Lung (tissue), 12 donors: ENCODE measurements around the gene SLC16A1. TPM values are rescaled to one million over a fixed set of nuclear protein-coding genes. Genes with fewer than 3 reads are reported as not detected.

ENCODE experiments used
- ATAC-seq: fragments of 200-7000 bp; cut with Tn5 transposase; one replicate; pipeline ENCODE4 v1.9.1; 2020; ENCODE audit warnings: moderate number of reproducible peaks; ENCODE audit not compliant: insufficient read depth, low FRiP score
- DNase-seq, 3 donors: peaks; one replicate each; pipeline ENCODE4 v3.0.0-alpha.2; 2013 to 2017
- H3K27ac ChIP-seq, 2 donors: one replicate each; pipeline ENCODE4 v1.5.1; 2013; ENCODE audit warnings: mild to moderate bottlenecking in 2 of 2, moderate library complexity in 2 of 2, control low read depth in 1 of 2, inconsistent platforms in 1 of 2, low read depth in 1 of 2, low read length in 1 of 2
- H3K27me3 ChIP-seq, 3 donors: one replicate each; pipeline ENCODE4 v1.5.1; 2013; ENCODE audit warnings: low read length in 2 of 3; ENCODE audit not compliant: control insufficient read depth in 3 of 3, insufficient read depth in 3 of 3
- H3K36me3 ChIP-seq, 4 donors: one replicate each; pipeline ENCODE4 v1.5.1; 2013; ENCODE audit warnings: low read length in 4 of 4, mild to moderate bottlenecking in 1 of 4, moderate library complexity in 1 of 4; ENCODE audit not compliant: control insufficient read depth in 4 of 4, insufficient read depth in 4 of 4
- H3K4me1 ChIP-seq, 5 donors: one replicate each; pipeline ENCODE4 v1.5.1; 2013; ENCODE audit warnings: low read length in 5 of 5, mild to moderate bottlenecking in 2 of 5, moderate library complexity in 1 of 5; ENCODE audit not compliant: control insufficient read depth in 5 of 5, insufficient read depth in 5 of 5
- H3K4me3 ChIP-seq: one replicate; pipeline ENCODE4 v1.5.1; 2013; ENCODE audit warnings: mild to moderate bottlenecking, control low read depth, moderate library complexity
- H3K9ac ChIP-seq, 2 donors: one replicate each; pipeline ENCODE4 v1.5.1; 2013; ENCODE audit warnings: low read length in 2 of 2, control low read depth in 1 of 2; ENCODE audit not compliant: insufficient read depth in 1 of 2
- H3K9me3 ChIP-seq, 4 donors: one replicate each; pipeline ENCODE4 v1.5.1; 2013; ENCODE audit warnings: low read length in 3 of 4, mild to moderate bottlenecking in 1 of 4, moderate library complexity in 1 of 4; ENCODE audit not compliant: control insufficient read depth in 4 of 4, insufficient read depth in 3 of 4
- WGBS, 2 donors: extraction: QIAGEN DNeasy Blood & Tissue Kit; methylation state at CpG; one replicate each; pipeline ENCODE4 v1.1.7; 2013; 5-methylcytosine and 5-hydroxymethylcytosine counted together
- polyA plus RNA-seq, 2 donors: library from polyadenylated mRNA; stranded (reverse); fragments of 200-250 nt; gene quantifications; one replicate each; pipeline ENCODE4 v1.2.1, GENCODE V29; 2013
- total RNA-seq, 2 donors: library from RNA; depleted of rRNA in 1 of 2; stranded (reverse); fragments of >200 nt in 1 of 2; gene quantifications; one replicate each; pipeline ENCODE4 v1.2.1, GENCODE V29; 2014 to 2021
- TF ChIP-seq, protein P1 (sequence below): IDR thresholded peaks from 2 replicates; pipeline ENCODE4 v1.5.1; 2012; ENCODE audit warnings: mild to moderate bottlenecking; ENCODE audit errors: control extremely low read depth, extremely low read depth
- donor health status: control.
- donor health status: control.
- donor health status: Bipolar disorder and iron deficiency.
- donor health status: healthy.
- donor health status: DM: yes; HTN: yes; CAD: no.

SLC16A1 gene
- total and polyA plus RNA-seq, 4 donors = 2.4 to 27.6 (median 8.2) TPM

- H3K4me1 ChIP-seq = peaks cover 0 to 11% (median 0%) of the 10 kb centered on the region in 5 donors
- H3K36me3 ChIP-seq = peaks cover 0 to 1% (median 0%) of the 10 kb centered on the region in 4 donors
- no peak overlapping the region for H3K27ac ChIP-seq
- ATAC-seq = no peak
- no peak overlapping the region for H3K4me3 ChIP-seq
- no peak for DNase-seq
- H3K9ac ChIP-seq = no peak overlapping the region
- WGBS, 2 donors = 95 to 98% methylated on average over 3 of the region's 3 CpGs
- no peaks in the 10 kb centered on the region for H3K27me3 ChIP-seq
- TF ChIP-seq, protein P1, sequence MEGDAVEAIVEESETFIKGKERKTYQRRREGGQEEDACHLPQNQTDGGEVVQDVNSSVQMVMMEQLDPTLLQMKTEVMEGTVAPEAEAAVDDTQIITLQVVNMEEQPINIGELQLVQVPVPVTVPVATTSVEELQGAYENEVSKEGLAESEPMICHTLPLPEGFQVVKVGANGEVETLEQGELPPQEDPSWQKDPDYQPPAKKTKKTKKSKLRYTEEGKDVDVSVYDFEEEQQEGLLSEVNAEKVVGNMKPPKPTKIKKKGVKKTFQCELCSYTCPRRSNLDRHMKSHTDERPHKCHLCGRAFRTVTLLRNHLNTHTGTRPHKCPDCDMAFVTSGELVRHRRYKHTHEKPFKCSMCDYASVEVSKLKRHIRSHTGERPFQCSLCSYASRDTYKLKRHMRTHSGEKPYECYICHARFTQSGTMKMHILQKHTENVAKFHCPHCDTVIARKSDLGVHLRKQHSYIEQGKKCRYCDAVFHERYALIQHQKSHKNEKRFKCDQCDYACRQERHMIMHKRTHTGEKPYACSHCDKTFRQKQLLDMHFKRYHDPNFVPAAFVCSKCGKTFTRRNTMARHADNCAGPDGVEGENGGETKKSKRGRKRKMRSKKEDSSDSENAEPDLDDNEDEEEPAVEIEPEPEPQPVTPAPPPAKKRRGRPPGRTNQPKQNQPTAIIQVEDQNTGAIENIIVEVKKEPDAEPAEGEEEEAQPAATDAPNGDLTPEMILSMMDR = no peak
- H3K9me3 ChIP-seq = no peaks in the 10 kb centered on the region
Observed at GRCh38 chr1:112933820-112934571, 22.0 kb downstream of the SLC16A1 start.

- no peak overlapping the region for H3K27ac ChIP-seq
- H3K4me1 ChIP-seq = peaks cover 0 to 9% (median 0%) of the 10 kb centered on the region in 5 donors
- WGBS, 2 donors = 79 to 94% methylated on average over 4 of the region's 4 CpGs
- no peaks in the 10 kb centered on the region for H3K9me3 ChIP-seq
- DNase-seq (no peak), ATAC-seq (no peak)
- no peaks in the 10 kb centered on the region for H3K27me3 ChIP-seq
- no peak overlapping the region for H3K4me3 ChIP-seq
- H3K9ac ChIP-seq = no peak overlapping the region
- peaks cover 0 to 3% (median 1%) of the 10 kb centered on the region in 4 donors for H3K36me3 ChIP-seq
- TF ChIP-seq, protein P1 = no peak
Observed at GRCh38 chr1:112929979-112930378, 26.0 kb downstream of the SLC16A1 start.

- Histone ChIP-seq H3K4me1 (peaks cover 0 to 9% (median 0%) of the 10 kb centered on the region in 5 donors), H3K9ac (no peak overlapping the region), H3K27me3 (no peaks in the 10 kb centered on the region), H3K27ac (no peak overlapping the region), H3K4me3 (no peak overlapping the region), H3K36me3 (peaks cover 0 to 3% (median 1%) of the 10 kb centered on the region in 4 donors), H3K9me3 (no peaks in the 10 kb centered on the region)
- ATAC-seq = no peak
- TF ChIP-seq, protein P1 = no peak
- 91 to 94% methylated on average over 2 of the region's 2 CpGs for WGBS, 2 donors
- no peak for DNase-seq
Observed at GRCh38 chr1:112927462-112927990, 28.5 kb downstream of the SLC16A1 start.
